CD14-positive monocyte (primary cell): ENCODE measurements around the gene SEMA6B. TPM values are rescaled to one million over a fixed set of nuclear protein-coding genes. Genes with fewer than 3 reads are reported as not detected.

Experiments used
- DNase-seq, 3 donors: peaks; one replicate each; pipeline ENCODE4 v3.0.0-alpha.2; 2011 to 2022
- H2AFZ ChIP-seq: 2 replicates; pipeline ENCODE4 v1.6.0; 2012; ENCODE audit warnings: mild to moderate bottlenecking, low read depth, low read length, inconsistent platforms; ENCODE audit not compliant: insufficient read depth, poor library complexity, severe bottlenecking
- H3K27ac ChIP-seq, 2 donors: 1 replicate in 1 of 2; 2 replicates in 1 of 2; pipeline ENCODE4 v1.5.1; 2012 to 2013; ENCODE audit warnings: low read length in 2 of 2, control low read depth in 1 of 2, inconsistent platforms in 1 of 2, low read depth in 1 of 2, mild to moderate bottlenecking in 1 of 2
- H3K27me3 ChIP-seq, 2 donors: one replicate each; pipeline versions ENCODE4 v1.6.0 to v1.6.1; 2011 to 2013; ENCODE audit warnings: low read length in 2 of 2; ENCODE audit not compliant: control insufficient read depth in 2 of 2, insufficient read depth in 2 of 2
- H3K36me3 ChIP-seq, 2 donors: replicated peaks in 1 of 2; 1 replicate in 1 of 2; 2 replicates in 1 of 2; pipeline versions ENCODE4 v1.5.1 to v1.6.1; 2012 to 2013; ENCODE audit warnings: low read length in 2 of 2, control low read depth in 1 of 2, inconsistent platforms in 1 of 2, mild to moderate bottlenecking in 1 of 2; ENCODE audit not compliant: insufficient read depth in 2 of 2, control insufficient read depth in 1 of 2
- H3K4me1 ChIP-seq, 2 donors: 1 replicate in 1 of 2; 2 replicates in 1 of 2; pipeline versions ENCODE4 v1.5.1 to v1.6.1; 2012 to 2013; ENCODE audit warnings: low read length in 2 of 2, control low read depth in 1 of 2, inconsistent platforms in 1 of 2, mild to moderate bottlenecking in 1 of 2, moderate library complexity in 1 of 2; ENCODE audit not compliant: insufficient read depth in 2 of 2, control insufficient read depth in 1 of 2
- H3K4me2 ChIP-seq: replicated peaks from 2 replicates; pipeline ENCODE3; 2012; ENCODE audit warnings: low read length, moderate library complexity, mild to moderate bottlenecking; ENCODE audit not compliant: poor library complexity, severe bottlenecking; ENCODE audit errors: extremely low read depth
- H3K4me3 ChIP-seq, 3 experiments: fragments of 200-600 bp in 1 of 3; sonication (generic) in 1 of 3; replicated peaks in 1 of 3; 1 replicate in 2 of 3; 2 replicates in 1 of 3; pipeline ENCODE4 v1.5.1; 2011 to 2013; ENCODE audit warnings: low read length in 3 of 3, mild to moderate bottlenecking in 3 of 3, control low read depth in 2 of 3, low read depth in 2 of 3, inconsistent platforms in 1 of 3, moderate library complexity in 1 of 3
- H3K79me2 ChIP-seq: 2 replicates; pipeline ENCODE4 v1.6.0; 2012; ENCODE audit warnings: mild to moderate bottlenecking, control low read depth, inconsistent platforms, low read length, moderate library complexity; ENCODE audit not compliant: insufficient read depth
- H3K9ac ChIP-seq: 2 replicates; pipeline ENCODE4 v1.6.0; 2017; ENCODE audit warnings: low read length, mild to moderate bottlenecking; ENCODE audit not compliant: insufficient read depth, poor library complexity, severe bottlenecking
- H3K9me3 ChIP-seq, 2 donors: replicated peaks in 1 of 2; 1 replicate in 1 of 2; 2 replicates in 1 of 2; pipeline versions ENCODE4 v1.5.1 to v1.6.1; 2012 to 2013; ENCODE audit warnings: low read length in 2 of 2, control low read depth in 1 of 2; ENCODE audit not compliant: control insufficient read depth in 1 of 2, insufficient read depth in 1 of 2
- H4K20me1 ChIP-seq: 2 replicates; pipeline ENCODE4 v1.6.0; 2012; ENCODE audit warnings: mild to moderate bottlenecking, low read length, control low read depth, moderate library complexity; ENCODE audit not compliant: insufficient read depth
- H3K27ac Mint-ChIP-seq, 7 donors: one replicate each; pipeline ENCODE4 v1.8.0; 2020; ENCODE audit warnings: mild to moderate bottlenecking in 7 of 7, mixed read lengths in 7 of 7, moderate library complexity in 6 of 7, inconsistent platforms in 2 of 7
- H3K27me3 Mint-ChIP-seq, 3 donors: one replicate each; pipeline ENCODE4 v1.8.0; 2021 to 2022; ENCODE audit warnings: low read depth in 3 of 3, mild to moderate bottlenecking in 3 of 3, mixed read lengths in 3 of 3, moderate library complexity in 3 of 3, inconsistent platforms in 1 of 3
- H3K36me3 Mint-ChIP-seq, 2 donors: one replicate each; pipeline ENCODE4 v1.8.0; 2020; ENCODE audit warnings: mixed read lengths in 2 of 2, inconsistent platforms in 1 of 2, mild to moderate bottlenecking in 1 of 2
- H3K4me1 Mint-ChIP-seq: one replicate; pipeline ENCODE4 v1.8.0; 2020; ENCODE audit warnings: mild to moderate bottlenecking, mixed read lengths
- H3K4me3 Mint-ChIP-seq, 2 donors: one replicate each; pipeline ENCODE4 v1.8.0; 2020; ENCODE audit warnings: mild to moderate bottlenecking in 2 of 2, mixed read lengths in 2 of 2, moderate library complexity in 1 of 2
- H3K9me3 Mint-ChIP-seq, 7 donors: one replicate each; pipeline ENCODE4 v1.8.0; 2020 to 2022; ENCODE audit warnings: mixed read lengths in 7 of 7, mild to moderate bottlenecking in 6 of 7, moderate library complexity in 6 of 7, inconsistent platforms in 2 of 7
- WGBS: methylation state at CpG from one replicate; pipeline ENCODE4 v1.1.5; 2013; ENCODE audit warnings: missing lambda C conversion rate; ENCODE audit not compliant: insufficient coverage; 5-methylcytosine and 5-hydroxymethylcytosine counted together
- intact Hi-C, 2 donors: fragments of 100-400 bp; cut with micrococcal nuclease; formaldehyde crosslinking; loops; one replicate each; pipeline versions ENCODE4 v1.15.0 to v1.15.1; 2023
- polyA plus RNA-seq, 3 donors: library from polyadenylated mRNA; depleted of rRNA in 1 of 3; unstranded in 2 of 3; stranded (reverse) in 1 of 3; fragments of 300-500 nt in 2 of 3; fragments of >200 nt in 1 of 3; fragmentation: Illumina TruSeq in 2 of 3; gene quantifications; 1 replicate in 2 of 3; 2 replicates in 1 of 3; pipeline ENCODE4 v1.2.3, GENCODE V29; 2012 to 2021
- TF ChIP-seq, protein P1 (sequence below): fragments of 200-600 bp; IDR thresholded peaks from one replicate; pipeline ENCODE4 v1.8.0; 2022; ENCODE audit warnings: antibody characterized with exemption, mild to moderate bottlenecking

Gene SEMA6B
- polyA plus RNA-seq, 3 donors = 0.12 to 1.6 (median 0.87) TPM

DNA sequence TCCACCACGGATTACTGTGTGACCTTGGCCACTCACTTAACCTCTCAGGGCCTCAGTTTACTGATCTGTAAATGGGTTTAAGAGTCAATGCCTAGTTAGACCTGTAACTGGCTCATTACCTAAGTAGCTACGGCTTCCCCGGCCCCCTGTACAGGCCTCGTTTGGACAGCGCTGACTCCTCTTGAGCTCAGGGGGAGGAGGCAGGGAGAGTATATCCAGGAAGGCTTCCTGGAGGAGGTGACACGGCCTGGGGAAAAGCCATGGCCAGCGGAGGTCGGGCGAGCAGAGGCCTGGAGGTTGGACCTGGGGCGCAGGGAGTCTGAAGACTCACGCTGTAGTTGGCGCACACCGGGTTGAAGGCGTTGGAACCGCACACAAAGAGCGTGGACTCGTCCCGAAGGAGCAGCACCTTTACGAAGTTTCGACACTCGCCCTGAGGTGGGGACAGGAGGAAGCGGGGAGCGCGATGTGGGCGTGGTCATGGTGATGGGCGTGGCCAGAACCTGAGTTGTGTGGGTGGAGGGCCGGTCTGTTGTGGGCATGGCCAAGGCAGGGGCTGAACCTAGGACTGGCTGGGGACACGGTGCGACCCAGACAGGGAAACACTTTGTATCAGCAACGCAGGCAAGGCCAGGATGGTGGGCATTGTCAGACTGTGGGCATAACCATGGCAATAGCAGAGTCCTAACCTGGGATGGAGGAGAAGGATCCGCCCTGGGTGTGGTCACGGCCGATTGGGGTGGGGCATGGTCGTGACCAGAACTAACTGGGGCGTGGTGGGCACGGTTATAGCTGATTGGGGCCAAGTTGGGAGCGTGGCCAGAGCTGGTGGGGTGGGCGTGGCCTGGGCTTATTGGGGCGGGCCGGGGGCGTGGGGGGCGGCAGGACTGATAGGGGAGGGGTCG is 3.6 kb downstream of the SEMA6B start:
- H3K4me1 ChIP-seq = peaks cover 34 to 43% of the 10 kb centered on the region in 2 donors
- intact Hi-C loops = no loop called here
- peaks cover 0 to 11% (median 0%) of the 10 kb centered on the region in 7 donors for H3K9me3 Mint-ChIP-seq
- WGBS = 86% methylated on average over 38 of the region's 43 CpGs
- peaks cover 32% of the 10 kb centered on the region for H3K4me1 Mint-ChIP-seq
- H3K36me3 ChIP-seq = no peaks in the 10 kb centered on the region
- no peak overlapping the region for H3K4me3 ChIP-seq
- H3K9ac ChIP-seq = no peak overlapping the region
- H2AFZ ChIP-seq = no peak overlapping the region
- no peaks in the 10 kb centered on the region for H4K20me1 ChIP-seq
- no peak overlapping the region for H3K27ac ChIP-seq
- no peaks in the 10 kb centered on the region for H3K27me3 ChIP-seq
- TF ChIP-seq, protein P1, sequence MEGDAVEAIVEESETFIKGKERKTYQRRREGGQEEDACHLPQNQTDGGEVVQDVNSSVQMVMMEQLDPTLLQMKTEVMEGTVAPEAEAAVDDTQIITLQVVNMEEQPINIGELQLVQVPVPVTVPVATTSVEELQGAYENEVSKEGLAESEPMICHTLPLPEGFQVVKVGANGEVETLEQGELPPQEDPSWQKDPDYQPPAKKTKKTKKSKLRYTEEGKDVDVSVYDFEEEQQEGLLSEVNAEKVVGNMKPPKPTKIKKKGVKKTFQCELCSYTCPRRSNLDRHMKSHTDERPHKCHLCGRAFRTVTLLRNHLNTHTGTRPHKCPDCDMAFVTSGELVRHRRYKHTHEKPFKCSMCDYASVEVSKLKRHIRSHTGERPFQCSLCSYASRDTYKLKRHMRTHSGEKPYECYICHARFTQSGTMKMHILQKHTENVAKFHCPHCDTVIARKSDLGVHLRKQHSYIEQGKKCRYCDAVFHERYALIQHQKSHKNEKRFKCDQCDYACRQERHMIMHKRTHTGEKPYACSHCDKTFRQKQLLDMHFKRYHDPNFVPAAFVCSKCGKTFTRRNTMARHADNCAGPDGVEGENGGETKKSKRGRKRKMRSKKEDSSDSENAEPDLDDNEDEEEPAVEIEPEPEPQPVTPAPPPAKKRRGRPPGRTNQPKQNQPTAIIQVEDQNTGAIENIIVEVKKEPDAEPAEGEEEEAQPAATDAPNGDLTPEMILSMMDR = no peak
- H3K4me2 ChIP-seq = no peak overlapping the region
- peak overlapping the region in 1 of 2 donors; percentile 51 for H3K4me3 Mint-ChIP-seq
- no peak for DNase-seq
- H3K9me3 ChIP-seq = no peaks in the 10 kb centered on the region
- H3K36me3 Mint-ChIP-seq = peaks cover 4 to 7% of the 10 kb centered on the region in 2 donors
- H3K79me2 ChIP-seq = no peaks in the 10 kb centered on the region
- peak overlapping the region in 4 of 7 donors; percentile 8 to 58 (median 30) for H3K27ac Mint-ChIP-seq
- peaks cover 2 to 9% (median 2%) of the 10 kb centered on the region in 3 donors for H3K27me3 Mint-ChIP-seq

DNA sequence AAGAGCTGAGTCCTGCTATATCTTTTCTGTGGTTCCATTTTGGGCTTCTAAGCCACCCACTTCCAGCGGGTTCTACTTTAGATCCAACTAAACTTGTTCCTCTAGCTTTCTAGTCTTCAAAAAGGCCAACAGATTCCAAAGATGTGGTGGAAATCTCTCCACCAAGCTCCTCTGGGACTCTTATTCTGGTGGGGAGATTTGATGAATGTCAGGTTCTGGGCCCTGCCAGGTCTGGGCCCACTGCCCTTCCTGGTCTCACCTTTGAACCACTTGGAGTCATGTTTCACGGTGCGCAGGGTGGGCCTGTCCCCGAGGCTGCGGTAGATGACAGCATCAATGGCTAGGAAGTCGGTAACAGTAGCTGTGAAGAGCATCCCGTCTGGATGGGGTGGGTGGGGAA is 4.8 kb downstream of the SEMA6B start:
- Histone ChIP-seq H3K9me3 (no peaks in the 10 kb centered on the region), H3K4me2 (no peak overlapping the region), H3K27ac (no peak overlapping the region), H4K20me1 (no peaks in the 10 kb centered on the region), H3K27me3 (no peaks in the 10 kb centered on the region), H3K4me1 (peaks cover 25 to 31% of the 10 kb centered on the region in 2 donors), H3K36me3 (no peaks in the 10 kb centered on the region), H2AFZ (no peak overlapping the region), H3K4me3 (no peak overlapping the region), H3K9ac (no peak overlapping the region), H3K79me2 (no peaks in the 10 kb centered on the region)
- Mint-ChIP-seq H3K27ac (peak overlapping the region in 1 of 7 donors; percentile 11), H3K27me3 (peaks cover 2 to 8% (median 2%) of the 10 kb centered on the region in 3 donors), H3K9me3 (peaks cover 0 to 11% (median 0%) of the 10 kb centered on the region in 7 donors), H3K36me3 (peaks cover 7% of the 10 kb centered on the region in 2 donors), H3K4me3 (no peak overlapping the region), H3K4me1 (peaks cover 23% of the 10 kb centered on the region)
- intact Hi-C loops = no loop called here
- no peak for DNase-seq
- 94% methylated on average over 6 of the region's 7 CpGs for whole genome bisulfite sequencing
- TF ChIP-seq, protein P1 = no peak
